ENCODE data around the gene MALRD1. TPM values are rescaled to one million over a fixed set of nuclear protein-coding genes. Genes with fewer than 3 reads are reported as not detected.
"Not testable (repeated sequence)": the region's sequence is repeated elsewhere in the genome, so short reads cannot be mapped to it uniquely, and the experiment has no call there.

MALRD1 gene
- total RNA-seq, 2 donors from 2014 or later: not detected

DNA sequence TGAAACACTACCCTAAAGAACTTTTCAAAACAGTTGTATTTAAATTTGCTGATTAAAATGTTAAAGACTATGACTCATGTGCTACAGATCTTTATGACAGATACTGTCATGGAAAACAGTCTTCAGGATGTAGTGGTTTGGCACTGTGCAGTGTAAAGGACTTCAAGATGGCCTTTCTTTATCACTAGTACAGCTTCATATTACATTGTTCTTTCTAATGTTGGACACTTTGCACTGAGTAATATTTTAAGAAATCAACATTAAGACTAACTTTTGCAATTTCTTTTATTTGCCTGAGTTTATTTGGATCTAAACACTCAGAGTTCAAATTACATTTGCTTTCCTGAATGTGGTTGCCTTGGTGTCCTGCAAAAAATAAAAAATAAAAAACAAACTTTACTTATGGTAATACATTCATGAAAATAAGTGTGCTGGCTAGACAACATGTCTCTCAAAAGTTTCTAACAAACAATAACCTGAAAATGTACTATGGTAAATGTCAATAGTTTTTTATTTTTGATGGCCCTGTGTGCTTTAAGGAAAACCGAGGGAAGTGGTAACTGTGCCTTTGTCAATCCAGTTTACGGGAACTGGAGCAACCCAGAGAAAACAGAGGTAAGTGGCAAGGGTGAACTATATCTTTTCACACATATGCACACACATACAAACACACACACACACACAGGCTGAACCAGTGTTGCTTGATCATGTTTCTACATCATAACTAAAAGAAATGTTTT, 681.7 kb downstream of the MALRD1 start:
- Mint-ChIP-seq H3K4me3 (no peak overlapping the region), H3K27me3 (no peaks in the 10 kb centered on the region), H3K36me3 (ENCODE audit: low read depth) (no peaks in the 10 kb centered on the region), H3K27ac (no peak overlapping the region), H3K4me1 (no peaks in the 10 kb centered on the region)
- peaks cover 3% of the 10 kb centered on the region for H3K9me3 ChIP-seq (ENCODE audit: control insufficient read depth, low read length, poor library complexity, severe bottlenecking)
- ATAC-seq (no peak), DNase-seq (no peak)

DNA sequence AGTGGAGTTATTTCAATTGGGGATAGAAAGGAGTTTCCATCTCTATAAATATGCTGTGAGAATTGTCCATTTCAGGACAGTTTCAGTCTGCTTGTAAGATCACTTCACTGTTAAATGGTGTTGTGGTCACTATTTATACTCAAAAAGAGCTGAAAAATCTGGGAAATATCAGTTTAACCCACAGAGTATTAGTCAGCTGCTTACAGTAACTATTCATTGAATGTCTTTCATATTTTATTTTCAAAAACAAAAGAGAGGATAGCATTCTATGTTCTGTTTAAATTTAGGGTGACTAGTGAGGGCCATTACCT, 682.3 kb downstream of the MALRD1 start:
- H3K27me3 Mint-ChIP-seq: no peaks in the 10 kb centered on the region
- no peak for ATAC-seq
- no peaks in the 10 kb centered on the region for H3K4me1 Mint-ChIP-seq

DNA sequence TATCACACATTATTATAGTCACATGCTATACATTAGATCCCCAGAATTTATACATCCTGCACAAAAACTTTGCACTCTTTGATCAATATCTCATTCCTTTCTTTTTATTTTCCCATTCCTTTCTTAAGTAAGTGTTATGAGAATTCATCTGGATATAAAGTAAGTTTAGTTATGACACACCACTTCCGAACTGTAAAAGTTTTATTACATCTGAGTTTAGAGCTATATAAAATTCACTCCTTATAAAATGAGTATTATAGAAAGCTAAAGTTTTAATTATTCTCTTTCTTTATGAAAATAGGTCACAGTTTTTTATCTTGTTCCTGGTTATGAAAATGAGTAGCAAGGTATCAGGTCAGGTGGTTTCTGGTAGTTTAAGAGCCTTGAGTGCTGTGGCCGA, 683.0 kb downstream of the MALRD1 start:
- ATAC-seq (no peak), DNase-seq (no peak)
- H3K4me3 Mint-ChIP-seq: no peak overlapping the region
- H3K4me1 Mint-ChIP-seq: no peaks in the 10 kb centered on the region
- no peaks in the 10 kb centered on the region for H3K36me3 Mint-ChIP-seq (ENCODE audit: low read depth)
- no peak overlapping the region for H3K27ac Mint-ChIP-seq
- peaks cover 3% of the 10 kb centered on the region for H3K9me3 ChIP-seq (ENCODE audit: control insufficient read depth, low read length, poor library complexity, severe bottlenecking)
- H3K27me3 Mint-ChIP-seq: no peaks in the 10 kb centered on the region

More for the DNA sequence above, 682.3 kb downstream of the MALRD1 start:
- Mint-ChIP-seq H3K27ac (no peak overlapping the region), H3K4me3 (no peak overlapping the region), H3K36me3 (ENCODE audit: low read depth) (no peaks in the 10 kb centered on the region)
- no peak for DNase-seq
- peaks cover 3% of the 10 kb centered on the region for H3K9me3 ChIP-seq (ENCODE audit: control insufficient read depth, low read length, poor library complexity, severe bottlenecking)

DNA sequence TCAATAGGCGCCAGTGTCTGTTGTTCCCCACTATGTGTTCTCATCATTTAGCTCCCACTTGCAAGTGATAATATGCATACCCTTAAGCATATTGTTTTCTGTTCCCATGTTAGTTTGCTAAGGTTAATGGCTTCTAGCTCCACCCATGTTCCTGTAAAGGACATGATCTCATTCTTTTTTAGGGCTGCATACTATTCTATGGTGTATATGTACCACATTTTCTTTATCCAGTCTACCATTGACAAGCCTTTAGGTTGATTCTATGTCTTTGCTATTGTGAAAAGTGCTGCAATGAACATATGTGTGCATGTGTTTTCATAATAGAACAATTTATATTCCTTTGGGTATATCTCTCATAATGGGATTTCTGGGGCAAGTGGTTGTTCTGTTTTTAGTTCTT, 689.8 kb downstream of the MALRD1 start:
- Mint-ChIP-seq H3K27me3 (no peaks in the 10 kb centered on the region), H3K27ac (no peak overlapping the region), H3K4me3 (no peak overlapping the region), H3K36me3 (ENCODE audit: low read depth) (no peaks in the 10 kb centered on the region), H3K4me1 (no peaks in the 10 kb centered on the region)
- no peak for ATAC-seq
- H3K9me3 ChIP-seq (ENCODE audit: control insufficient read depth, low read length, poor library complexity, severe bottlenecking): peaks cover 3% of the 10 kb centered on the region
- DNase-seq: no peak

DNA sequence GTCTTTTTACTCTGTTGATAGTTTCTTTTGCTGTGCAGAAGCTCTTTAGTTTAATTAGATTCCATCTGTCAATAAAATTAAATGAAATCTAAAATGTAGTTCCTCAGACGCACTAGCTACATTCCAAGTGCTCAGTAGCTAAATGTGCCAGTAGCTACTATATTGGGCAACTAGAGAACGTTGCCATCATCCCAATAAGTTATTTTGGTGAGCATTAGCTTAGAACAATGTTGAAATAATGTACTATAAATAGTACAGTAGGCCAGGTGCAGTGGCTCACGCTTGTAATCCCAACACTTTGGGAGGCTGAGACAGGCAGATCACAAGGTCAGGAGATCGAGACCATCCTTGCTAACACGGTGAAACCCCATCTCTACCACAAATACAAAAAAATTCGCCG, 690.6 kb downstream of the MALRD1 start:
- DNase-seq; H3K9me3 ChIP-seq (ENCODE audit: control insufficient read depth, low read length, poor library complexity, severe bottlenecking); H3K27me3 Mint-ChIP-seq; H3K36me3 Mint-ChIP-seq (ENCODE audit: low read depth); ATAC-seq; H3K4me3 Mint-ChIP-seq; H3K4me1 Mint-ChIP-seq; H3K27ac Mint-ChIP-seq: not testable (repeated sequence)

DNA sequence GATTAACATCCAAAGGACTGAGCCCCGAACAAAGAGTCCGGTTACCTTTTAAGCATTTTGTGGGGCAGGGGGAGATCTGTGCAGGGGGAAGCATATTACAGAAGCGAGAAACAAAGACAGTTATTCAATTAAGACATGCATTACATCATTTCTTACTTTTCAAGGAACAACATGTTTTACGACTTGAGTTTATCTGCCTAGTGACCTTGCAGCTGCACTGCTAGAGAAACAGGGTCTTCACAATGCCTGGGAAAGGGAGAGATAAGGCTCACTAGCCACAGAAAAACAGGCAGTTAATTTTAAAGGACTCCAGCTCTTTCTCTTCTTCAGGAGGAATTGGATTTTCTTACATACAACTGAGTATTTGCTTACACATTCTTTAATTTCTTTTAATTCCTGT, 693.5 kb downstream of the MALRD1 start:
- not testable (repeated sequence) for H3K4me3 Mint-ChIP-seq; H3K4me1 Mint-ChIP-seq; H3K27ac Mint-ChIP-seq; H3K9me3 ChIP-seq (ENCODE audit: control insufficient read depth, low read length, poor library complexity, severe bottlenecking); H3K27me3 Mint-ChIP-seq; H3K36me3 Mint-ChIP-seq (ENCODE audit: low read depth); ATAC-seq; DNase-seq

DNA sequence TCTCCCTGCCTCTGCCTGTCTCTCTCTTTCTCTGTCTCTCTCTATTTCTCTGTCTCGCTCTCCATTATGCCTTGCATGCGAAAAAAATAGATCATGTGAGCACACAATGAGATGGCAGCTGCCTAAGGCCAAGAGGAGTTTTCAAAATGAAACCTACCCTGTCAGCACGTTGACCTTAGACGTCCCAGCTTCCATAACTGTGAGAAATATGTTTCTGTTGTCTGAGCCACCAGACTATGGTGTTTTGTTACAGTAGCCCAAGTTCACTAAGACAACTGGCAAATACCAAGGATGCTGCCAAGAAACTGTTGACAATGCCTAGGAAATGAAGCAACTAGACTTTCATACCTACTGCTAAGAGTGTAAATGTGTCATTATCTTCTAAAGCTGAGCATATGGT, 697.1 kb downstream of the MALRD1 start:
- H3K36me3 Mint-ChIP-seq (ENCODE audit: low read depth): no peaks in the 10 kb centered on the region
- no peak overlapping the region for H3K4me3 Mint-ChIP-seq
- no peak overlapping the region for H3K27ac Mint-ChIP-seq
- ATAC-seq (no peak), DNase-seq (no peak)
- H3K9me3 ChIP-seq (ENCODE audit: control insufficient read depth, low read length, poor library complexity, severe bottlenecking): no peaks in the 10 kb centered on the region
- no peaks in the 10 kb centered on the region for H3K27me3 Mint-ChIP-seq
- H3K4me1 Mint-ChIP-seq: no peaks in the 10 kb centered on the region

DNA sequence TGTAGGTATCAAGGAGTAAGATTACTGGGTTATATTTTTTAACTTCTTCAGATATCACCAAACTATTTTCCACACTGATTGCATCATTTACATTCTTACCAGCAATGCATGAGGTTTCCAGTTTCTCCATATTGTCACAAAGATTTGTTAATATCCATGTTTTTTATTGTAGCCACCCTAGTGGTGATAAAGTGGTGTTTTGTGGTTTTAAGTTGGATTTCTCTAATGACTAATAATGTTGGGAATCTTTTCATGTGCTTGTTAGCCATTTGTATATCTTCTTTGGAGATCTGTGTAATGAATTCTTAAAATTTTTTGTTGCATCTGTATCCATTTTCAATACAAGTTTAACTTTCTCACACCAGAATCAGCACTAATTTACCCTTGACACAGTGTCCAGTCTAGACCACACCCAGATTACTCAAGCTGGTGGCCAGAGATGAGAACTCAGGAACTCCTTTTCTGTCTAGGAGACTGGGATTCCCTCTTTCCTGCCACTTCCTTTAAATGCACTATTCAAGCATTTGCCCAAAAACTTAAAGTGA, 700.7 kb downstream of the MALRD1 start:
- DNase-seq (no peak), ATAC-seq (no peak)
- Mint-ChIP-seq H3K27ac (no peak overlapping the region), H3K36me3 (ENCODE audit: low read depth) (no peaks in the 10 kb centered on the region), H3K4me3 (no peak overlapping the region), H3K4me1 (no peaks in the 10 kb centered on the region), H3K27me3 (no peaks in the 10 kb centered on the region)
- H3K9me3 ChIP-seq (ENCODE audit: control insufficient read depth, low read length, poor library complexity, severe bottlenecking): no peaks in the 10 kb centered on the region

DNA sequence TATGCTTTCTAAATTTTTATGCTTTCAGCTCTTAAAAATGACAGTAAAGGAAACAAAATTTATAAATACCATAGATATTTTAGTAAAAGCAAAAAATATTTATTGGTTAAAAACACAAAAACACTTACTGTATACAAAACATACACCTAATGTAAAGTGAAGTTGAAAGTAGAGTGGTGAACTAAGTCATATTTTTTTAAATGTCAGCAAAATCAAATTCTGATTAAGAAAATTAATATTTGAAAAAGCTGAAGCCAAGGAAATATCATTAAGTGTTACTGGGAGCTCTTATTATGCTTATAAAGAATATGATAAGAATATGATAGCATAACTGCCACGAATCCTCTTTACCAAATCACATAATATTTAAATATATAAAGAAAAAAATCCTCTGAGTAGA, 702.4 kb downstream of the MALRD1 start:
- H3K9me3 ChIP-seq (ENCODE audit: control insufficient read depth, low read length, poor library complexity, severe bottlenecking): no peaks in the 10 kb centered on the region
- no peaks in the 10 kb centered on the region for H3K27me3 Mint-ChIP-seq
- ATAC-seq (no peak), DNase-seq (no peak)
- H3K36me3 Mint-ChIP-seq (ENCODE audit: low read depth): no peaks in the 10 kb centered on the region
- no peaks in the 10 kb centered on the region for H3K4me1 Mint-ChIP-seq
- no peak overlapping the region for H3K4me3 Mint-ChIP-seq
- no peak overlapping the region for H3K27ac Mint-ChIP-seq

DNA sequence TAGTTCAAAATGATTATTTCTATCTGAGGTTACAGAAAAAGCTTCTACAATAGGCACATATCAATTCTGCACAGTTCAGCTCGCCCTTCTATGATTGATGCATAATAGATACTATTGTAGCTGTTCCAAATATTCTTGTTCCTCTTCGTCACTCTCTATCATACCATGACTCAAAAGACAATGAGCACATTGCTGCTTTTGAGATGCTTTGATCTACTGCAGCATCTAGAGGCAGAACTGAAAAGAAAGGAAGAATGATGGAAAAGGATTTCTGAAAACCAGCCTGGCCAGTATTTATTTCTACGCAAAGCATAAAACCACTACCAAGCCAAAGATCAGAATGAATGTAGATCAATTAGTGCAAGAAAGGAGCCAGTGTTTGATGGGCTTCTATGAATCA, 708.3 kb downstream of the MALRD1 start:
- H3K36me3 Mint-ChIP-seq (ENCODE audit: low read depth): no peaks in the 10 kb centered on the region
- no peaks in the 10 kb centered on the region for H3K27me3 Mint-ChIP-seq
- H3K27ac Mint-ChIP-seq: no peak overlapping the region
- DNase-seq: no peak
- H3K4me3 Mint-ChIP-seq: no peak overlapping the region
- H3K9me3 ChIP-seq (ENCODE audit: control insufficient read depth, low read length, poor library complexity, severe bottlenecking): no peaks in the 10 kb centered on the region
- no peaks in the 10 kb centered on the region for H3K4me1 Mint-ChIP-seq
- no peak for ATAC-seq

DNA sequence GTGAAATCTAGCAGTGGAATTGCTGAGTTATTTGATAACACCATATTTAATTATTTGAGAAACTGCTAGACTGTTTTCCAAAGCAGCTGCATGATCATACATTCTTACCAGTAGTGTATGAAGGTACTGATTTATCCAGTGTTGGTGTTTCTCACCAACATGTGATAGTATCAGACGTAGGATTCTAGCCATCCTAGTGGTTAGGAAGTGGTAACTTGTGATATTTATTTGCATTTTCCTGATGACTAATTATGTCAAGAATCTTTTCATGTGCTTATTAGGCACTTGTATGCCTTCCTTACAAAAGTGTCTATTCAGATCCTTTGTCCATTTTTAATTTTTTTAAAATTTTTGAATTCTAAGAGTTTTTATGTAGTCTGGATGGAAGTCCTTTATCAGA, 713.4 kb downstream of the MALRD1 start:
- DNase-seq: no peak
- no peak for ATAC-seq
- Mint-ChIP-seq H3K36me3 (ENCODE audit: low read depth) (no peaks in the 10 kb centered on the region), H3K4me1 (no peaks in the 10 kb centered on the region), H3K27ac (no peak overlapping the region), H3K4me3 (no peak overlapping the region), H3K27me3 (no peaks in the 10 kb centered on the region)
- no peaks in the 10 kb centered on the region for H3K9me3 ChIP-seq (ENCODE audit: control insufficient read depth, low read length, poor library complexity, severe bottlenecking)

DNA sequence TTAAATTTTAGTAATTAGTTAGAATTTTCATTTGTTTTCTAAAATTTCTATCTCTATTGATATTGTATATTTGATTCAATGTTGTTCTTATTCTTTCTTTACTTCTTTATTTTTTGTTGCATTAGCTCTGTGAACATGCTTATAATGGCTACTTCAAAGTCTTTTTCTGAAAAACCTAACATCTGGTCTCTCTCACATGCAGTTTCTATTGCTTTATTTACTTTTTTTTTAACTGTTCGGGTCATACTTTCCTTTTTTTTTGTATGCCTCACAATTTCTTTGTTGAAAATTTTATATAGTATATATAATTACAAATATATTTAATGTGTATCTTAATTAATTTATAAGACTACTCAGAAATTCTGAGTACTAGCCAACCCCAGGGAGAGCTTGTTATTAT, 715.5 kb downstream of the MALRD1 start:
- ATAC-seq: no peak
- Mint-ChIP-seq H3K27me3 (no peaks in the 10 kb centered on the region), H3K4me1 (no peaks in the 10 kb centered on the region), H3K4me3 (no peak overlapping the region), H3K27ac (no peak overlapping the region), H3K36me3 (ENCODE audit: low read depth) (no peaks in the 10 kb centered on the region)
- no peaks in the 10 kb centered on the region for H3K9me3 ChIP-seq (ENCODE audit: control insufficient read depth, low read length, poor library complexity, severe bottlenecking)
- no peak for DNase-seq

DNA sequence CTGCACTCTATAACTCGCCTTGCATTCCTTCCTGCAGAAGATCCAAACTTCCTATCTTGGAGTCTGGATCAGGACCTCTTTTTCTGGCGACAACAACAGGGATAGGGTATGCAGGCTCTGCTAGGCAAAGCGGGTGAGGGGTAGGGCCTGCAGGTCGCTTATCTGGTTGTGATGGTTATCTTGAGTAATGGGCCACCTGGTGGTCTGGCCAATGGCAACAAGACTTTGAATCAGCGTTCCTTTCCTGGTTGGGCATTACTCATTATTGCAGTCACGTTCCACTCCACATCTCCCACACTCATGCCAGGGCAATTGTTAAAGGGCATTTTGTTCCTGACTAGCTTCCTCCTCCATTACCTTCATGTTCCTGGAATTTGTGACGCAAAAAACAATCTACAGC, 719.3 kb downstream of the MALRD1 start:
- Mint-ChIP-seq H3K4me1 (no peaks in the 10 kb centered on the region), H3K27me3 (no peaks in the 10 kb centered on the region), H3K27ac (no peak overlapping the region), H3K4me3 (no peak overlapping the region), H3K36me3 (ENCODE audit: low read depth) (no peaks in the 10 kb centered on the region)
- ATAC-seq (no peak), DNase-seq (no peak)
- no peaks in the 10 kb centered on the region for H3K9me3 ChIP-seq (ENCODE audit: control insufficient read depth, low read length, poor library complexity, severe bottlenecking)

DNA sequence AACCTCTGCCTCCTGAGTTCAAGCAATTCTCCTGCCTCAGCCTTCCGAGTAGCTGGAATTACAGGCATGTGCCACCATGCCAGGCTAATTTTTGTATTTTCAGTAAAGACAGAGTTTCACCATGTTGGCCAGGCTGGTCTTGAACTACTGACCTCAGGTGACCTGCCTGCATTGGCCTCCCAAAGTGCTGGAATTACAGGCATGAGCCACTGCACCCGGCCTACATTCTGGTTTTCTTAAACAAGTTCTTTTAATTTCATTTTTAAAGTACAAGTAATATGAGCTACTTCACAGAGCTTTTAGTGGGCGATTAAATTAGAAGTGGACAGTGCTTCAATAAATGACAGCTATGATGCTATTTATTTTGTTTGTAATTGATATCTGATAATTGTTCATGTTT, 721.2 kb downstream of the MALRD1 start:
- H3K36me3 Mint-ChIP-seq (ENCODE audit: low read depth); H3K9me3 ChIP-seq (ENCODE audit: control insufficient read depth, low read length, poor library complexity, severe bottlenecking); DNase-seq; H3K27ac Mint-ChIP-seq; H3K27me3 Mint-ChIP-seq; ATAC-seq; H3K4me3 Mint-ChIP-seq; H3K4me1 Mint-ChIP-seq: not testable (repeated sequence)

Data from T-helper 17 cell (primary cell).